ENCODE data around the gene CUTA.

DNA sequence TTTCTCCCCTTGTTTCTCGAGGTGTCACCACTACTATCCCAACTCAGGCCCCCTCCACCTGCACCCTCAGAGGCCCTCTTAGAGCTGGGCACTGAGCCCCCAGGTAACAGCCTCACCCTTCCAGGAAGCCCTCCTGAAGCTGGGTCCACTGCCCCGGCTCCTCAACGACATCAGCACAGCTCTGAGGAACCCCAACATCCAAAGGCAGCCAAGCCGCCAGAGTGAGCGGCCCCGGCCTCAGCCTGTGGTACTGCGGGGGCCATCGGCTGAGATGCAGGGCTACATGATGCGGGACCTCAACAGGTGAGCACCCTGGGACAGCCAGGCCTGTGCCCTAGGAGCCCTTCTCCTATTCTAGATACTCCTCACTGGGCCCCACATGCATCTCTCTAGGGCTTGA lies 23.6 kb upstream of the CUTA start:
- TF ChIP-seq MXI1 (IDR thresholded peaks at IDR 0.05; ENCODE audit: low read depth, low read length) (no peak), NRF1 (IDR thresholded peaks at IDR 0.05; ENCODE audit: low read depth, low read length) (no peak), EZH2phosphoT487 (IDR thresholded peaks at IDR 0.05; ENCODE audit: borderline replicate concordance, low read depth) (no peak), FOXJ3 (CRISPR knock-in tag; IDR thresholded peaks at IDR 0.05) (no peak), FOSL2 (IDR thresholded peaks at IDR 0.05; ENCODE audit: borderline replicate concordance, low read depth) (no peak), POLR2AphosphoS5 (IDR thresholded peaks at IDR 0.05; ENCODE audit: low read depth, low read length) (no peak), RFX5 (IDR thresholded peaks at IDR 0.05; ENCODE audit: low read length) (no peak), RCOR1 (IDR thresholded peaks at IDR 0.05; ENCODE audit: low read length) (no peak), GABPA (IDR thresholded peaks at IDR 0.05; ENCODE audit: low read depth) (no peak), MEF2A (IDR thresholded peaks at IDR 0.05; ENCODE audit: borderline replicate concordance, low read depth) (no peak)
- TF ChIP-seq, protein P1, sequence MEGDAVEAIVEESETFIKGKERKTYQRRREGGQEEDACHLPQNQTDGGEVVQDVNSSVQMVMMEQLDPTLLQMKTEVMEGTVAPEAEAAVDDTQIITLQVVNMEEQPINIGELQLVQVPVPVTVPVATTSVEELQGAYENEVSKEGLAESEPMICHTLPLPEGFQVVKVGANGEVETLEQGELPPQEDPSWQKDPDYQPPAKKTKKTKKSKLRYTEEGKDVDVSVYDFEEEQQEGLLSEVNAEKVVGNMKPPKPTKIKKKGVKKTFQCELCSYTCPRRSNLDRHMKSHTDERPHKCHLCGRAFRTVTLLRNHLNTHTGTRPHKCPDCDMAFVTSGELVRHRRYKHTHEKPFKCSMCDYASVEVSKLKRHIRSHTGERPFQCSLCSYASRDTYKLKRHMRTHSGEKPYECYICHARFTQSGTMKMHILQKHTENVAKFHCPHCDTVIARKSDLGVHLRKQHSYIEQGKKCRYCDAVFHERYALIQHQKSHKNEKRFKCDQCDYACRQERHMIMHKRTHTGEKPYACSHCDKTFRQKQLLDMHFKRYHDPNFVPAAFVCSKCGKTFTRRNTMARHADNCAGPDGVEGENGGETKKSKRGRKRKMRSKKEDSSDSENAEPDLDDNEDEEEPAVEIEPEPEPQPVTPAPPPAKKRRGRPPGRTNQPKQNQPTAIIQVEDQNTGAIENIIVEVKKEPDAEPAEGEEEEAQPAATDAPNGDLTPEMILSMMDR (IDR thresholded peaks at IDR 0.05) = no peak
- TF ChIP-seq, protein P2, sequence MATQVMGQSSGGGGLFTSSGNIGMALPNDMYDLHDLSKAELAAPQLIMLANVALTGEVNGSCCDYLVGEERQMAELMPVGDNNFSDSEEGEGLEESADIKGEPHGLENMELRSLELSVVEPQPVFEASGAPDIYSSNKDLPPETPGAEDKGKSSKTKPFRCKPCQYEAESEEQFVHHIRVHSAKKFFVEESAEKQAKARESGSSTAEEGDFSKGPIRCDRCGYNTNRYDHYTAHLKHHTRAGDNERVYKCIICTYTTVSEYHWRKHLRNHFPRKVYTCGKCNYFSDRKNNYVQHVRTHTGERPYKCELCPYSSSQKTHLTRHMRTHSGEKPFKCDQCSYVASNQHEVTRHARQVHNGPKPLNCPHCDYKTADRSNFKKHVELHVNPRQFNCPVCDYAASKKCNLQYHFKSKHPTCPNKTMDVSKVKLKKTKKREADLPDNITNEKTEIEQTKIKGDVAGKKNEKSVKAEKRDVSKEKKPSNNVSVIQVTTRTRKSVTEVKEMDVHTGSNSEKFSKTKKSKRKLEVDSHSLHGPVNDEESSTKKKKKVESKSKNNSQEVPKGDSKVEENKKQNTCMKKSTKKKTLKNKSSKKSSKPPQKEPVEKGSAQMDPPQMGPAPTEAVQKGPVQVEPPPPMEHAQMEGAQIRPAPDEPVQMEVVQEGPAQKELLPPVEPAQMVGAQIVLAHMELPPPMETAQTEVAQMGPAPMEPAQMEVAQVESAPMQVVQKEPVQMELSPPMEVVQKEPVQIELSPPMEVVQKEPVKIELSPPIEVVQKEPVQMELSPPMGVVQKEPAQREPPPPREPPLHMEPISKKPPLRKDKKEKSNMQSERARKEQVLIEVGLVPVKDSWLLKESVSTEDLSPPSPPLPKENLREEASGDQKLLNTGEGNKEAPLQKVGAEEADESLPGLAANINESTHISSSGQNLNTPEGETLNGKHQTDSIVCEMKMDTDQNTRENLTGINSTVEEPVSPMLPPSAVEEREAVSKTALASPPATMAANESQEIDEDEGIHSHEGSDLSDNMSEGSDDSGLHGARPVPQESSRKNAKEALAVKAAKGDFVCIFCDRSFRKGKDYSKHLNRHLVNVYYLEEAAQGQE (IDR thresholded peaks at IDR 0.05; ENCODE audit: low read depth, low read length) = no peak
- TF ChIP-seq, protein P3, sequence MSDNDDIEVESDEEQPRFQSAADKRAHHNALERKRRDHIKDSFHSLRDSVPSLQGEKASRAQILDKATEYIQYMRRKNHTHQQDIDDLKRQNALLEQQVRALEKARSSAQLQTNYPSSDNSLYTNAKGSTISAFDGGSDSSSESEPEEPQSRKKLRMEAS (IDR thresholded peaks at IDR 0.05; ENCODE audit: low read depth) = no peak

Measured in SK-N-SH (cell line).